WTC11 (cell line): ENCODE measurements around the gene EAF1.
"Not testable (repeated sequence)": the region's sequence is repeated elsewhere in the genome, so short reads cannot be mapped to it uniquely, and the experiment has no call there.

Experiments used
- NR3C1 ChIP-seq: sonication (generic); formaldehyde crosslinking; conservative IDR thresholded peaks from 2 replicates; pipeline ENCODE4 v1.8.1; 2023; ENCODE audit warnings: low read depth, mild to moderate bottlenecking, missing genetic modification reagents
- TF ChIP-seq, protein P1 (sequence below): fragments of 200-600 bp; IDR thresholded peaks from 2 replicates; pipeline ENCODE4 v1.8.0; 2022; ENCODE audit warnings: antibody characterized with exemption

DNA sequence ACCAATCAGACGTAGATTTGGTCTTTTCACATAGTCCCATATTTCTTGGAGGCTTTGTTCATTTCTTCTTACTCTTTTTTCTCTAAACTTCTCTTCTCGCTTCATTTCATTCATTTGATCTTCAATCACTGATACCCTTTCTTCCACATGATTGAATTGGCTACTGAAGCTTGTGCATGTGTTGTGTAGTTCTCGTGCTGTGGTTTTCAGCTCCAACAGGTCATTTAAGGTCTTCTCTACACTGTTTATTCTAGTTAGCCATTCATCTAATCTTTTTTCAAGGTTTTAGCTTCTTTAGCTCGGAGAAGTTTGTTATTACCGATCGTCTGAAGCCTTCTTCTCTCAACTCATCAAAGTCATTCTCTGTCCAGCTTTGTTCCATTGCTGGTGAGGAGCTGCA is 57.2 kb downstream of the EAF1 start:
- TF ChIP-seq, protein P1, sequence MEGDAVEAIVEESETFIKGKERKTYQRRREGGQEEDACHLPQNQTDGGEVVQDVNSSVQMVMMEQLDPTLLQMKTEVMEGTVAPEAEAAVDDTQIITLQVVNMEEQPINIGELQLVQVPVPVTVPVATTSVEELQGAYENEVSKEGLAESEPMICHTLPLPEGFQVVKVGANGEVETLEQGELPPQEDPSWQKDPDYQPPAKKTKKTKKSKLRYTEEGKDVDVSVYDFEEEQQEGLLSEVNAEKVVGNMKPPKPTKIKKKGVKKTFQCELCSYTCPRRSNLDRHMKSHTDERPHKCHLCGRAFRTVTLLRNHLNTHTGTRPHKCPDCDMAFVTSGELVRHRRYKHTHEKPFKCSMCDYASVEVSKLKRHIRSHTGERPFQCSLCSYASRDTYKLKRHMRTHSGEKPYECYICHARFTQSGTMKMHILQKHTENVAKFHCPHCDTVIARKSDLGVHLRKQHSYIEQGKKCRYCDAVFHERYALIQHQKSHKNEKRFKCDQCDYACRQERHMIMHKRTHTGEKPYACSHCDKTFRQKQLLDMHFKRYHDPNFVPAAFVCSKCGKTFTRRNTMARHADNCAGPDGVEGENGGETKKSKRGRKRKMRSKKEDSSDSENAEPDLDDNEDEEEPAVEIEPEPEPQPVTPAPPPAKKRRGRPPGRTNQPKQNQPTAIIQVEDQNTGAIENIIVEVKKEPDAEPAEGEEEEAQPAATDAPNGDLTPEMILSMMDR = not testable (repeated sequence)
- not testable (repeated sequence) for TF ChIP-seq NR3C1
